Uterine smooth muscle cell (primary cell): ENCODE data around the gene SPOPL. TPM values are rescaled to one million over a fixed set of nuclear protein-coding genes. Genes with fewer than 3 reads are reported as not detected.

ENCODE experiments used
- total RNA-seq: library from RNA; depleted of rRNA; stranded (reverse); fragments of >200 nt; gene quantifications from 2 replicates; pipeline ENCODE4 v1.2.3, GENCODE V29; 2014

The SPOPL gene
- 20.9 and 21.4 TPM in 2 replicates for total RNA-seq

GRCh38 chr2:138501425-138502254, at the start of gene SPOPL:
Gene SPOPL, plus strand, starts transcription at chr2:138501770. Its CDS starts 48,447 bp downstream, at chr2:138550217.

